Inflammatory macrophage treated with lipopolysaccharide for 1 hour (primary cell): ENCODE data around the gene DRAP1.

ENCODE experiments used
- DNase-seq, 2 donors: peaks; one replicate each; pipeline ENCODE4 v3.0.0-alpha.2; 2020 to 2022

DRAP1 gene

GRCh38 chr11:65906602-65907001 lies 12.6 kb upstream of the DRAP1 start:
- no peak for DNase-seq

GRCh38 chr11:65907878-65908277 lies 11.3 kb upstream of the DRAP1 start:
- no peak for DNase-seq

- DNase-seq = no peak
Measured at GRCh38 chr11:65911682-65912568, 7.3 kb upstream of the DRAP1 start.

GRCh38 chr11:65912845-65913244 lies 6.4 kb upstream of the DRAP1 start:
- peak; percentile 30 to 60 for DNase-seq

- no peak for DNase-seq
Measured at GRCh38 chr11:65915101-65915820, 4.0 kb upstream of the DRAP1 start.

- DNase-seq = peak in 1 of 2 donors; percentile 52
Measured at GRCh38 chr11:65915821-65916251, 3.4 kb upstream of the DRAP1 start.

GRCh38 chr11:65916391-65916790 lies 2.8 kb upstream of the DRAP1 start:
- DNase-seq = no peak

GRCh38 chr11:65917077-65917433 lies 2.2 kb upstream of the DRAP1 start:
- DNase-seq = no peak

- no peak for DNase-seq
Measured at GRCh38 chr11:65917434-65918210, 1.6 kb upstream of the DRAP1 start.

GRCh38 chr11:65918211-65919140 lies 750 bp upstream of the DRAP1 start, which contains the start of gene C11orf68:
C11orf68 (minus strand) TSS chr11:65919062; CDS start chr11:65919031, 31 bp downstream.
- DNase-seq = peak in 1 of 2 donors; percentile 35

GRCh38 chr11:65919573-65920371 lies 546 bp downstream of the DRAP1 start:
- no peak for DNase-seq

GRCh38 chr11:65920372-65920802 lies 1.2 kb downstream of the DRAP1 start:
- DNase-seq = no peak

GRCh38 chr11:65921033-65921555 lies 1.9 kb downstream of the DRAP1 start:
- DNase-seq = no peak

GRCh38 chr11:65921876-65922275 lies 2.6 kb downstream of the DRAP1 start:
- no peak for DNase-seq

GRCh38 chr11:65922565-65922964 lies 3.3 kb downstream of the DRAP1 start:
- no peak for DNase-seq

GRCh38 chr11:65925397-65925796 lies 6.2 kb downstream of the DRAP1 start:
- DNase-seq = no peak

GRCh38 chr11:65927904-65928397 lies 8.7 kb downstream of the DRAP1 start:
- DNase-seq = peak; percentile 71 to 88

GRCh38 chr11:65928667-65929066 lies 9.4 kb downstream of the DRAP1 start:
- DNase-seq = no peak

- DNase-seq = no peak
Measured at GRCh38 chr11:65931773-65932557, 12.7 kb downstream of the DRAP1 start.

- peak in 1 of 2 donors; percentile 41 for DNase-seq
Measured at GRCh38 chr11:65932558-65932919, 13.3 kb downstream of the DRAP1 start.
